Endothelial cell (in vitro differentiated cells): Measurements from ENCODE around the gene ABCC6. TPM values are rescaled to one million over a fixed set of nuclear protein-coding genes. Genes with fewer than 3 reads are reported as not detected.

Experiments
- DNase-seq: peaks from one replicate; pipeline ENCODE4 v3.0.0; 2021; ENCODE audit warnings: low spot score
- H3K27ac Mint-ChIP-seq: one replicate; pipeline ENCODE4 v1.8.0; 2021; ENCODE audit warnings: mixed read lengths, inconsistent platforms; ENCODE audit not compliant: unreplicated experiment
- H3K27me3 Mint-ChIP-seq: one replicate; pipeline ENCODE4 v1.8.0; 2021; ENCODE audit warnings: mild to moderate bottlenecking, moderate library complexity, mixed read lengths, inconsistent platforms; ENCODE audit not compliant: unreplicated experiment
- H3K36me3 Mint-ChIP-seq: one replicate; pipeline ENCODE4 v1.8.0; 2021; ENCODE audit warnings: mild to moderate bottlenecking, low read depth, mixed read lengths, inconsistent platforms; ENCODE audit not compliant: unreplicated experiment
- H3K4me1 Mint-ChIP-seq: one replicate; pipeline ENCODE4 v1.8.0; 2021; ENCODE audit warnings: mild to moderate bottlenecking, mixed read lengths, inconsistent platforms; ENCODE audit not compliant: unreplicated experiment
- H3K4me3 Mint-ChIP-seq: one replicate; pipeline ENCODE4 v1.8.0; 2021; ENCODE audit warnings: mild to moderate bottlenecking, mixed read lengths, inconsistent platforms; ENCODE audit not compliant: unreplicated experiment
- H3K9me3 Mint-ChIP-seq: one replicate; pipeline ENCODE4 v1.8.0; 2021; ENCODE audit warnings: mixed read lengths, inconsistent platforms; ENCODE audit not compliant: unreplicated experiment
- total RNA-seq: library from RNA; stranded (reverse); fragmentation: NEBNext Ultra II Directional; extraction: Animal tissue kit (Norgen Biotek cat#: 25700); gene quantifications from one replicate; pipeline ENCODE4 v1.2.1, GENCODE V29; 2021; ENCODE audit not compliant: unreplicated experiment
- TF ChIP-seq, protein P1 (sequence below): fragments of 200-600 bp; sonication (generic); IDR thresholded peaks from one replicate; pipeline ENCODE4 v1.5.0; 2021; ENCODE audit warnings: antibody characterized with exemption; ENCODE audit not compliant: unreplicated experiment

The ABCC6 gene
- total RNA-seq, 1 donor from 2014 or later: 0.36 TPM

DNA sequence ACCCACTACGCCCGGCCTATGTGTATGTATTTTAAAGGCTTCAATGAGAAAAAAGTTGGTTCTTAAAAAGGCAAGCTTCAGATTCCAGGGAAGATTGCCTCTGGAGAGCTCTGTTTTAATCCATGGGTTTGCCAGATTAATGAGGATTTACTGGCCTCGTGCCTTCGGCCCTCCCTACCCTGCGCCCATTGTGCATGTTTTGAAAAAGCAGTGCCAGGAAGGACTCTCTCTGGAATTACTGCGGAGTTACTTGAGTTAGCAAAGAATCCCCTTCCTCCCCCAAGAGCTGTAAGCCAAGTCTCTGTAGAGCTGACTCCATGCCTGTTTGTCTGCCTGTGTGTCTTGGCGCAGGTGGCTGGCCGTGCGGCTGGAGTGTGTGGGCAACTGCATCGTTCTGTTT is 98.9 kb downstream of the ABCC6 start:
- TF ChIP-seq, protein P1, sequence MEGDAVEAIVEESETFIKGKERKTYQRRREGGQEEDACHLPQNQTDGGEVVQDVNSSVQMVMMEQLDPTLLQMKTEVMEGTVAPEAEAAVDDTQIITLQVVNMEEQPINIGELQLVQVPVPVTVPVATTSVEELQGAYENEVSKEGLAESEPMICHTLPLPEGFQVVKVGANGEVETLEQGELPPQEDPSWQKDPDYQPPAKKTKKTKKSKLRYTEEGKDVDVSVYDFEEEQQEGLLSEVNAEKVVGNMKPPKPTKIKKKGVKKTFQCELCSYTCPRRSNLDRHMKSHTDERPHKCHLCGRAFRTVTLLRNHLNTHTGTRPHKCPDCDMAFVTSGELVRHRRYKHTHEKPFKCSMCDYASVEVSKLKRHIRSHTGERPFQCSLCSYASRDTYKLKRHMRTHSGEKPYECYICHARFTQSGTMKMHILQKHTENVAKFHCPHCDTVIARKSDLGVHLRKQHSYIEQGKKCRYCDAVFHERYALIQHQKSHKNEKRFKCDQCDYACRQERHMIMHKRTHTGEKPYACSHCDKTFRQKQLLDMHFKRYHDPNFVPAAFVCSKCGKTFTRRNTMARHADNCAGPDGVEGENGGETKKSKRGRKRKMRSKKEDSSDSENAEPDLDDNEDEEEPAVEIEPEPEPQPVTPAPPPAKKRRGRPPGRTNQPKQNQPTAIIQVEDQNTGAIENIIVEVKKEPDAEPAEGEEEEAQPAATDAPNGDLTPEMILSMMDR: no peak

GRCh38 chr16:16122264-16122663 is 101.0 kb downstream of the ABCC6 start:
- no peak overlapping the region for H3K27ac Mint-ChIP-seq
- TF ChIP-seq, protein P1: no peak
- peaks cover 24% of the 10 kb centered on the region for H3K36me3 Mint-ChIP-seq
- no peak for DNase-seq
- peaks cover 4% of the 10 kb centered on the region for H3K4me1 Mint-ChIP-seq
- no peaks in the 10 kb centered on the region for H3K9me3 Mint-ChIP-seq
- peaks cover 6% of the 10 kb centered on the region for H3K27me3 Mint-ChIP-seq
- H3K4me3 Mint-ChIP-seq: no peak overlapping the region

More for the DNA sequence above, 98.9 kb downstream of the ABCC6 start:
- Mint-ChIP-seq H3K9me3 (no peaks in the 10 kb centered on the region), H3K36me3 (peaks cover 20% of the 10 kb centered on the region), H3K27me3 (peaks cover 6% of the 10 kb centered on the region), H3K27ac (no peak overlapping the region), H3K4me1 (peaks cover 4% of the 10 kb centered on the region), H3K4me3 (peak overlapping the region; percentile 72)
- DNase-seq: no peak

DNA sequence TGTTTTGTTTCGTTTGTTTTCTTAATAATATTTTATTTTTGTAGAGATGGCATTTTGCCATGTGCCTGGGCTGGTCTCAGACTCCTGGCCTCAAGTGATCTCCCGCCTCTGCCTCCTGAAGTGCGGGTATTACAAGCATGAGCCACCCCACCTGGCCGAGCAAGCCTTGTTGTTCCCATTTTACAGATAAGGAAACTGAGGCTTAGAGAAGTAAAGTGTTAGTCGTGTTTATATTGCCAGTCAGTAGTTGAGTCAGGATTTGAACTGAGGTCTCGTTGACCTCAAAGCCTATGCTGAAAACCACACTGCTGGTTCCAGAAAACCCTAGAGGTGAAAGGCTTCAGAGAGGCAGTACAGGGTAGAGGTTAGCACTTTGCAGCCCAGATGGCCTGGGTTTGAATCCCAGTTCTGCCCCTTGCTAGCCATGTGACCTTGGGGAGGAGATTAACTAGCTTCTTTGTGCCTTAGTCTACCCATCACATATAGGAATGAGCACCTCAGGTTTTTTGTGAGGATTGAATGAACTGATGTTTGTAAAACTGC is 102.0 kb downstream of the ABCC6 start:
- DNase-seq: no peak

DNA sequence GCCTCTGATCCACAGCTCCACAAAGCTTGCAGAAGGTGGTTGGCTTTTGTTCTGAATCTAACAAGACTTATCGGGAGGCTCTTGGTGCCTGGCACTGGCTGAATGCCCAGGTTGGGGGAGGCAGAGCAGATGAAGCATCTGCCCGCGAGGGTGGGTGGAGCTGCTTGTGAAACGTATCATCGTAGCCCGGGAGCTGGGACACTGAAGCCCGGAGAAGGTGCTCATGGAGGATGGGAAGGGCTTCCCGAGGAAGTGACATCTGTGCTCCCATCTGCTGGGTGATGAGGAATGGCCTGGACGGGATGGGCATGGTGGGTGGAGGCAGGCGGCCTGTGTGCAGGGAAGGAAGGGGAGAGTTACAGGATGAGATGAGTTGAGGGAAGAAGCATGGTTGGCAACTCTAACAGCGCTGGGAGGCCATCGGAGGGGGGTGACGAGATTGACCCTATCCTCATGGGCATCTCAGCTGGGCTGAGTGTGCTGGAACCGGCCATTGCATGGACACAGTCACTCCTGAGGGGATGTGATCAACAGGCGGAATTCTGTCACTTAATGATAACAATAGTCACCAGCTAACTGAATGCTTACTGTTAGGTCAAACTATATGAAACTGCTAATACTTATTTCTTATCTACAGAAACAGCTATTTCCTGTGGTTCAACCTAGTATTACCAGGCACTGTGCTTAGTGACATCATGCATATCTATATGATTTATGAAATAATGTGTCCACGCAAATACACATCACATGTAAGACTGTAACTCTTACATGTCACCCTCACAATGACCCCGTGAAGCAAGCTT is 102.7 kb downstream of the ABCC6 start:
- no peak for DNase-seq
- Mint-ChIP-seq H3K27me3 (peaks cover 6% of the 10 kb centered on the region), H3K4me1 (peaks cover 4% of the 10 kb centered on the region), H3K36me3 (peaks cover 19% of the 10 kb centered on the region), H3K27ac (no peak overlapping the region), H3K9me3 (no peaks in the 10 kb centered on the region), H3K4me3 (no peak overlapping the region)
- TF ChIP-seq, protein P1: no peak

More for the DNA sequence above, 102.0 kb downstream of the ABCC6 start:
- H3K27me3 Mint-ChIP-seq: peaks cover 6% of the 10 kb centered on the region
- no peak overlapping the region for H3K4me3 Mint-ChIP-seq
- peaks cover 4% of the 10 kb centered on the region for H3K4me1 Mint-ChIP-seq
- TF ChIP-seq, protein P1: no peak
- peaks cover 24% of the 10 kb centered on the region for H3K36me3 Mint-ChIP-seq
- H3K27ac Mint-ChIP-seq: no peak overlapping the region
- no peaks in the 10 kb centered on the region for H3K9me3 Mint-ChIP-seq

GRCh38 chr16:16120044-16120381 is 103.3 kb downstream of the ABCC6 start:
- Mint-ChIP-seq H3K27ac (no peak overlapping the region), H3K9me3 (no peaks in the 10 kb centered on the region), H3K36me3 (peaks cover 15% of the 10 kb centered on the region), H3K4me3 (no peak overlapping the region), H3K27me3 (peaks cover 6% of the 10 kb centered on the region), H3K4me1 (peaks cover 4% of the 10 kb centered on the region)
- DNase-seq: no peak
- TF ChIP-seq, protein P1: no peak
